NCI-H69 (cell line): Measurements from ENCODE around the gene MDGA2.

Source experiments
- DNase-seq: peaks from one replicate; lab custom pipeline; 2025; lab: John Stamatoyannopoulos, UW

Gene MDGA2

DNA sequence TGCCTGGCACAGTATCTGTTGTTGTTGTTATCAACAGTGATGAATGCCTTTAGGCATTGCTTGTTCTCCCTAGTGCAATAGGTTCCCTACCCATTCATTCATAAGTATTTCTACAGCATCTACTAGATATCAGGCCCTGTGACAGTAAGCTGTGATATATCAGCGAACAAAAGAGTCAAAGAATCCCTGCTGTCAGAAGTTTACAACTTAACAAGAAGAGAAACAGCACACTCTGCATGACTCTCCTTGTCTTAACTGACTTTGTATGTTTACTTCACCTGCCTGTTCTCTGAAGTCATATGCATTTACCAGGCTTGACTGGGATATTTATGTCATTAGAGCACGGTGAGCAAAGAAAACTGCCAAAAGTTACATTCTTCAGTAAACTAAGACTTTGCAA is 571.6 kb downstream of the MDGA2 start:
- DNase-seq, result no peak

DNA sequence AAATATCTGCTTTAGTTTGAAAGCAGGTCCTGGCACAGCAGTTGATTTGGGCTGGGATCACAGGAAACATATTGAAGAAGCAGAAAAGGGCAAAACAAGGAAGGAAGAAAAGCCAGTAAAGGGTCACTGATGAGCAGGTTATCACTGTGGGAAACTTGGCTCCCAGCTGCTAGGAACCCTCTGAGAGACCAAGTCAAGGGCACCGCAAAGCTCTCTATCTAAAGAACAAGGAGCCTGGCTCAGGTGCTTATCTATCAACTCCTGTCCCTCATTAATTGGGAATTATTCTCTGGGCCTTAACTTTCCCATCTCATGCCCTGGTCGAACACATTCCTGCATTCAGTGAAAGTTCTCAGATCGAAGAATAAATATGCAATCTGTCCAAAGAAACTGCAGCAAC is 572.9 kb downstream of the MDGA2 start:
- DNase-seq, result no peak

DNA sequence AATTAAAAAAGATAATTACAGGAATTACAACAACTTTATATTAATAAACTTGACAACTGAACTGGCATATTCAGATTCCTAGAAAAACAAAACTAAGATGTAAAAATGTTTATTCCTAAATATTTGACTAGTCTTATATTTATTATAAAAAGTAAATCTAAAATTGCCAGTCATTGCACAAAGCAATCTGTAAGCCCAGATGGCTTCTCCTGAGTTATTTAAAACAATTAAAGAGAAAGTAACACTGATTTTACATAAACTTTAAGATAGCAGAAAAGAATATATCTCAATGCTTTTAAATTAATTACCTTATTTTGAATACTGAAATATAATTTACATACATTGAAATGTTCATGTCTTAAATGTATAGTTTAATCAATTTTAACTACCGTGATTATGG is 589.7 kb downstream of the MDGA2 start:
- DNase-seq, result no peak

DNA sequence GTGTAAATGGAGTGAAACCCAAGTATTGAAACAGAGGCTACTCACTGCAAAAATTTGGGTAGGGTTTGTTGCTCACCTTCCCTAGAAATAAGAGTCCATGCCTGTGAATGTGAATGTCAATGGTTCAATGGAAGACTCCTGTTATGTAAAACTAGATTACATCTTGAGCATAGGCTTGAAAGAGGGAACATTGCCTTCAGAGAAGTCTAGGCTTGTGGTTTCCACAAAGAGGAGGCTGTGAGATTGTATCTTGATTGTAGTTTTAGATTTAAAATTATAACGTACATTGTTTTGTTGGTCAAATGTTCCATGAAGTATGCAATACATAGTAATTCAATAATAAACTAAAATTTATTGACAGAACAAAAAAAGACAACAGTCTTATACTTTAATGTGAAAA is 610.1 kb downstream of the MDGA2 start:
- DNase-seq, result no peak

DNA sequence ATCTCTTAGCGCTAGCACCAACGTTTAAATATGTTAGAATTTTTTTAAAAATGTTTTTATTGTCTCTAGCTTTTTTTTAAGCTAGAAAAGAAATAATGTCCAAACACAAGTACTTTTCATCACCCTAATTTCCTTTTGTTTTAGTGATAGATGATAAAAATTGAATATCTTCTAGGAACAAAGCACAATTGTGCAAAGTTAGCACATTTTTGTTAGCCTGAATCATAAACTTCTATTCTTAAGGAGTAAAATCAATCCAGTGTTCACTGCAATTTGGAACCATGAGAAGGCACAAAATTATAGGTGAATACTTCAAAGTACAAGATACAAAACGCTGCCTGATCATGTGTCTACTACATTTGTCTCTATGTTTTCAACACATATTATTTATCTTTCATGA is 615.4 kb downstream of the MDGA2 start:
- no peak for DNase-seq

DNA sequence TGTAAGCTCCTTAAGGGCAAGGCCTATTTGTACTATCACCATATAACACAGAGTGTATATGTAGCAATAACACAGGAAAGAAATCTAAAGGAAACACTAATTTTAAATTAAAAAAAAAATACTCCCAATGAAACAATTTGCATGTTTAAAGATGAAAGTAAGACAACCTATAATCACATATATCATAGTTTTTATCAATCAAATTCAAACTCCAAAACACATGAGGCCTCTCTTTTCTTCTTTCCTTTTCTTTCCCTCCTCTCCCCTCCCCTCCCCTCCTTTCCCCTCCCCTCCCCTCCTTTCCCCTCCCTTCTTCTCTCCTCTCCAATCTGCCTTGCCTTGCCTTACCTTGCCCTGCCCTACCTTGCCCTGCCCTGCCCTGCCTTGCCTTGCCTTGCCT is 618.0 kb downstream of the MDGA2 start:
- DNase-seq, result no peak

DNA sequence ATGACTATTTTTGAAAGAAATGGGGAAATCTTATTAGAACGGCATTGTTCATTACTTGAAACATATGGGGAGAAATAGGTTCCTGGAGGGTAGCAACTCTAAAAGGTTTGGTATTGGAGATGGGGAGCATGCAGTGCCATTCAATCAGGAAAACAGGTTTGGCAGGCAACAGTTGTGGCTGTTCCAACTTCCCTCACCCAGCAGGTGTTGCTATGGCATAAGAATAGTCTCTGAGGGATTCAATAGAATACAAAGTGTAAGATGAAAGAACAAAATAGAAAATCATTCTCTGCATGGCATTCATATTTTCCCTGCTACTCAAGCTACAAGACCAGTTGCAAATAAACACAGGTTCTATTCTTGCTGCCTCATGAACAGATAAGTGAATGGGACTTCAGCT is 630.6 kb downstream of the MDGA2 start:
- DNase-seq, result peak; percentile 62

DNA sequence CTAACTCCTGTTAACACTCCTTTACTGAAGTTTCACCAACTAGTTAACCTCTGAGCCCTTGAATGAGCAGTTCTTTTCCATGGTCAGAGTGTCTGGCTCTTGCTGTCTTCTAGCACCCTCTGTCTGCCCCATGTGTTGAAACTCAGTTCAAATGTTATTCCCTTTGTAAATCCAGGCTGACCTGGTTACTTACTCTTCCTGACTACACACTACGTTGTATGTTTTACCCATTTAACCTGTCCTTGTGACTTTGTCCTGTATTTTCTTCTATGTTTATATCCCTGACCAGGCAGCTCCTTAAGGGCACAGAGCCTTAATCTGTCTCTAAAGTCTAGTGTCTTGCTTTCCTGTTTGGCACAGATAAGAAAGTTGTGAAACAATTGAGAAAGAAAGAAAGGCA is 634.9 kb downstream of the MDGA2 start:
- DNase-seq, result peak; percentile 53

DNA sequence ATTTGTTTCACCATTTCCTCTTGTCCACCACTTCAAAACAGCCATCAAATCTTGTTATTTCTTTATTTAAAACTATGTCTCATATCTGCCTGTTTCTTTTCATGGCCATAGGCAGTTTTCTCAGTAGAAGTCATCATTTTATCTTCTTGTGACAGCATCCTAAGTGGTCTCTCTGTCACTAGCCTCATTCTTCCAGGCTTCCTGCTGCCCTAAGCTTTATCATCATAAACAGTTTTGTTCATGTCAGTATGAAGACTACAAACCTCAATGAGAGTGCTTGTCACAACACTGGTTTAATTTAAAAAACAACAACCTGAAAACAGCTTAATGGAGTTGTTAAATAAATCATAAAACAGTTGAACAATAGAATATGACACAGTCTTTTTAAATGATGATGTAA is 636.1 kb downstream of the MDGA2 start:
- no peak for DNase-seq

DNA sequence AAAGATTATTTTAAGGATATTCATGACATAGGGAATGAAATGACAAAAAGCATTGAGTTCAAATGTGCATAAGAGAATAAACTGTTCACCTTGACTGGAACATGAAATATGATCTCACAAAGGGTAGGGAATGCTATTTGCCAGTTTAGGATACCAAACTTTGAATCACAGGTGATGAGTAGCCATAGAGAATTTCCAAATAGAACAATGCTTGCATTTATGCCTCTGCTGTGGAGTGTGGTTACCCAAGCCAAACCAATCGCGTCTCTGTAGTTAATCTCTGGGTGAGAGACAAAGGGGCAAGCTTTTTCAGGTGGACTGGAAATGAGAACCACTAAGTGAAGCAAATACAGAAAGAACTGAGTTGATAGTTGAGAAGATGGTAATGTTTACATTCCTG is 652.7 kb downstream of the MDGA2 start:
- DNase-seq, result no peak

DNA sequence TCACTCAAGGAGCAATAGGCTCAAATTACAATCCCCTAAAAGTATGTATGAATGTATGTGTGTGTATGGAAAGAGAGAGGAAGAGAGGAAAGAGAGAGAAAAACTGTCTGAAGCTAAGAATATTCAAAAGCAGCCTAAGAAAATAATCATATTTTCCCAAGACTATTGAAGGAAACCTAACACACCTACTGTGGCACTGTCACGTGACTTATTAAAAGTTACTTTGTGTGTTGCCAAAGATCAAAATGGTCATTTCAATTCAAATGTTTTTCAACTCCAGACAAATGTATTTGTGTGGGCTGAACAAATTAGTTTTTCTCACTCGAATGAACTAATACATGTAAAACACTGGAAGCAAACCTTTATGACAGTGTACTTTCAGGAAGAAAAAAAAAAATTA is 654.9 kb downstream of the MDGA2 start:
- no peak for DNase-seq

DNA sequence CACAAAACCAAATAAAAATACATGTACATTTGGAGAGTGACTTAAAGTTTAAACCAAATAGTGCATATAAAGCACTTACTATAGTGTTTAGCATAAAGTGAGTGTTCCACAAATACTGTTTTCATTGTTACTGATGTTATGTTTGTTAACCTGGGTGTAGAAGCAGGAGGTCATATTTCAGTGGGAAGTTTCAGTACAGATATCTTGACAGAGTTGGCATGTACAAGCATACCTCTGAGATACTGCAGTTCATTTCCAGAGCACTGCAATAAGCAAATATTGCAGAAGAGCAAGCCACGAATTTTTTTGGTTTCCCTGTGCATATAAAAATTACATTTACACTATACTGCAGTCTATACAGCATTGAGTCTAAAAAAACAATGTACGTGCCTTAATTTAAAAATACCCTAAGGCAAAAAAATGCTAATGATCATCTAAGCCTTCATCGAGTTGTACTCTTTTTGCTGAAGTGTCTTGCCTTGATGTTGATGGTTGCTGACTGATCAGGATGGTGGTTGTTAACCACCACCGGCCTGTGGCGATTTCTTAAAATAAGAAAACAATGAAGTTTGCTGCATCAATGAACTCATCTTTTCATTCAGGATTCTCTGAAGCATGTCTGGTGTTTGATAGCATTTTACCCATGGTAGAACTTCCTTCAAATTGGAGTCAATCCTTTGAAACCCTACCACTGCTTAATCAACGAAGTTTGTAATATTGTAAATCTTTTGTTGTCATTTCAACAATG is 662.7 kb downstream of the MDGA2 start:
- no peak for DNase-seq

DNA sequence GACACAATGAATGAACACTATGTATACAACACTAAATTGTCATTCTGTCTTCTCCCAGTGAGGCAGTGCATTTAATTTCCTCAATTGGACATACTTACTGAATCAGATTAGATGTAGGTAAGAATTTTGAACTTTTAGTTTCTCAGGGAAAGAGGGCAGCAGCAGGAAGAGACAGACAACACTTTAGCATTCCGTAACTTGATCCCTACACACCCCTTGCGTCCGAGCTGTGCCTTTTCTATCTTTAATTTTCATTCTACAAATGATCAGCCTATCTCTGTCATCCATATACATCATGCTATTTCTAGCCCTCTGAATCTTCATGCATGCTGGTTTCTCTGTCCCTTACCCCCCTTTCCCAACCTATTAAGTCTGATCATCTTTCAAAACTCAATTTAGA is 665.8 kb downstream of the MDGA2 start:
- DNase-seq, result no peak

DNA sequence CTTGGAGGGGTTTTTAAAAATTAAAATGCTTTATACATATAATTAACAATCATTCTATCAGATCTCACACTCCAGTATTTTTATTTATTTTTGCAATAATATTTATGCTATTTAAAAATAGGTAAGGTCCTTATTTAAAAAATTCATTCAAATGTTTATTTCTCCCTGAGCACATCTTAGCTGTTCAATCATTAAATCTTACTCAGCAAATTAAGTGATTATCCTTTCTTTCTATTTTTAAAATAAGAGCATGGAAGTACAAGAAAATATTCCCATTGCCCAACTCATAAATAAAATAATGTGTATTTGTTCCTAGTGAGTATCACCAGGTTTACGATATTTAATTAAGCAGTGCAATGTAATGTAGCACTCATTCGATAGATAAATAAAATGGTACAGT is 666.7 kb downstream of the MDGA2 start:
- DNase-seq, result no peak

DNA sequence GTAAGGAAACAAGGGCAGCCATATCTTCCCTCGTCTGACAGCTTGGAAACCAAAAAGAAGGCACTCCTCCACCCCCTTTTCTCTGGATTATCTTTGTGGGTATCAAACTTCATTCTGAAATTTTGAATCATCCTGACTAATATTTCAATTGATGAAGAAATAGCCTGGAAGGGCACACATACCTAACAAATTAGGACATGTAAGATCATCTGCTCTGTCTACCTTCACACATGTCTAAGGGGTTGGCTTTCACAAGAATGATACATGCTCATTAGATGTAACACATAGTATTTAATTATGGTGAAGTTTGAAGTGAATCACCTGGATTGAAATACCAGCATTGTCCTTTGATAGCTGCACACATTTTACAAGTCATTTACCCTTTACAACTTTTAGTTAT is 675.7 kb downstream of the MDGA2 start:
- no peak for DNase-seq

DNA sequence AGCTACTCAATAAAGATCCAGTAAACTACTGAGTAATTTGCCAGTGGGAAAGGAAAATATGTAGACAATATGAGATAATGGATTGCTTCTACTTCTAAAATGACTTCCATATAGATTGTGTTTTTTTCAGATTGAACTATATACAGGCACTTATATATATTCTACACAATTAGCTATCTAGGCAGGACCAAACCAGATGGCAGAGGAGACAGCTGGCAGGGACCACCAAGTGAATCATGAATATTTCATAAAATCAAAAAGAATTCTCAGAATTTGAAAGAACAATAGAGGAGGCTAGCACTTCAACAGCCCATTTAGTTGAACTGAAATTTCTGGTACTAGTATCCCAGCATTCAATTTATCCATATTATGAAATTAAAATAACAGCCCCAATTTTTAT is 685.8 kb downstream of the MDGA2 start:
- DNase-seq, result no peak

DNA sequence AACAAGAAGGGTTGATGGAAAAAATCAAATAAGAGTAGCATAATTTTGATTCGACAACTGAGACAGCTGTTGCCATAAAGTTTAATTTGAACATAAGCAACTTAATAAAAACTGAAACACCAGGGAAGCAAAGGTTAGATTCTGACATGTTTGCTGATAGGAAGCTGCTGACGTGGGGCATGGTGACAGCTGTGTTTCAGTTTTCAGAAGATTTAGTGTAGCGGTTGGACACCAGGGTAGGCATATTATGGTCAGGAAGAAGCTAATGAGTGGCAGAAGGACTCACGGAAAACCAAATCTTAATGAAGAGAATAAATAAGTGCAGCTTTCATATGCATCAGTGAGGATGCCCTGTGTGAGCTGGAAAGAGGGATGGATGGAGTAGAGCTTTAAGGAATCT is 687.1 kb downstream of the MDGA2 start:
- peak; percentile 3 for DNase-seq

DNA sequence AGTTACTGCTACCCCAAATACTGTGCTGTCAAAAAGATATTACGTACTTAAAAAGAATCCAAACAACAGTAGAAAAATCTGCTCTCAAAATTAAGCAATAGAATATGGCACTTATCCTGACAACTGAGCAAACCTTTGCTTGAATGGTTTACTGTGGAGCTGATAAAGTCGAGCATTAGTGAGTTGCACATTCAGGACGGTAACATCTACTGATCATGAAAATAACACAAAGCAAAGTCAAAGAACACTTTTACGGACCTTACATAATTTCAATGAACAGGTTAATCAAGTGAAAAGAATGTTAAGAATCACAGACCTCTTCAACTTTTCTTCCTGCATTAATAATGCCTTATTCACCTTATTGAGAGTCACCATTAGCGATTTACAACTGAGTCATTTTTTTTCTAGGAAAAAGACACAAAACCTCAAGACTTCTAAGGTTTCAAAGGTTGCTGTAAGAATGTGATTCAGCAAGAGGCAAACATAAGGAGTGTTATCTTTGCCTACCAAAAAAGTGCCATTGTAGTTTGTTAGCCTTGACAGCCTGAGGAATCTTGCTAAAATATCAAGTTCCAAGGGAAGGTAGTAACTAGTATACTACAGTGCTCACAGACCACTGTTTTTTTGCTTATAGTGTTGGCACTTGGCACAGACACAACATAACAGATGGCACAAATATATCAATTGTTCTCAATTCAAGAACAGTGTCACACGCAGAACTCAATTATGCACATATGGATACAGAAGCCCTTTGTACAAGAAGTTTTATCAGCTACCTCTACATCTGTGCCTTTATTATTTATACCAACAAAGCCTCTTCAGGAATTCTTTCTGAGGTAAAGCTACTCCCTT is 689.6 kb downstream of the MDGA2 start:
- DNase-seq, result peak; percentile 48

DNA sequence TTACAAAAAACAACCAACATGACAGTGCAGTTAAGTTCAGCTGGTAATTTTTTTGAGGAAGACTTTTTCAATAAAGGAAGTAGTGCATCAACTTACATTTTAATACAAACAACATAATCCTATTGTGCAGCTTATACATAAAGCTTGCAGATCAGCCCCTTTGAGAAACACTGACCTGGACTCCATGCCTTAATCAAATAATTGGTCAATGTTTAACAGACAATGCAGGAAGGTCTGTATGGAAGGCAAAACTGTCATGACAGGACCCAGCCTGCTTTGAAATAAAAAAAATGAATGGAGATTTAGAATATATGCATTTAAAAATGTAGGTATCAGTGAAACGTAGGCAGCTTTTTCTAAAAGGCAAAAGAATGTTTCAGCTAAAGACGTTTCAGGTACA is 702.1 kb downstream of the MDGA2 start:
- no peak for DNase-seq

DNA sequence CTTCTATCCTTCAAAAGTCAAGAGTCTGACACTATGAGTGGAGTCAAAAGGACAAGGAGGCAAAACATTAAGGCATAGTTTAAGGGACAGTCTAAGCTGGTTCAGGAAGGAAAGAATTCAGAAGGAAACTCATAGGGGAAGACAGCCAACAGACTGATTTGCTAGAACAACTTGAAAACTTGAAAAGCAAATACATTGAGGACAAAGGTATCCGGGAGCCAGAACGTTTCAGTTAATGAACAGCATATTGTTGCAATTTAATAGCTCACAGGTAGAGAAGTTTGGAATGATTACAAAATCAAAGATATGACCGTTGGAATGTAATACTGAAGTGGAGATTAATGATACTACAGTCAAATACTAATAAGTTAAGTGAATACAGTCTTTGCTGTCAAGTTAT is 711.0 kb downstream of the MDGA2 start:
- no peak for DNase-seq

DNA sequence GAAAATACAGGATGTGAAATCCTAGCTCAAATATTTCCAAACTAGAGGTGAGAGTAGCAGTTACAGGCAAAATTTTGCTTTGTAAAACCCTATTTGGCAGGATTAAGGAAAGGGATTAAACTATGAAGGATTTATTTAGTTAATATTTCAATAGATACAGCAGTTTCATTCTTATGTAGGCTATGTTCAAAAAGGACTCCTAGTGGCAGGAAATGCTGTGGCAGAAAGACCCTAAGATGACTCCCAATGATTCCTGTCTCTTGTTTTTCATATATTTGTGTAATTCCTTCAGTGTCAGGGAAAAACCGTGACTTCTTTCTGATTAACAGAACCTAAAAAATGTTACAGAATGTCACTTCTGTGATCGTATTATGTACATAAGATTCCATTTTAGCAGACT is 724.3 kb downstream of the MDGA2 start:
- DNase-seq, result no peak

DNA sequence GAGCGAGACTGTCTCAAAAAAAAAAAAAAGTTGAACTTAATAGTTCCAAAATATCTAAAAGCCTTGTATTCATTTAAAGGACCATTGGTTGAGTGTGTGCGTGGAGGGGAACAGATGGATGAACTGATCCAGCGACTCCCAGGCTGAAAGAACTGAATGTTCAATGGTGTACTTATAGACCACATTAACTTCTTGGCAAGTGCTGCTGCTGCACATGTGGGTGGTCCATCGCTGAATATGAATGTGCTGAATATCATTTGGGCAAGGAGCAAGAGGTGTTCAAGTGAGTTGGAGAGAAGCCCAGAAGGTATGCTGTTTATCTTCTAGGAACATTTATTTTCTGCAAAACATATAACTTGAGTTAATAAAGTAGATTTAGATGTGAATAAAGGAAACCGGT is 734.8 kb downstream of the MDGA2 start:
- DNase-seq, result no peak

DNA sequence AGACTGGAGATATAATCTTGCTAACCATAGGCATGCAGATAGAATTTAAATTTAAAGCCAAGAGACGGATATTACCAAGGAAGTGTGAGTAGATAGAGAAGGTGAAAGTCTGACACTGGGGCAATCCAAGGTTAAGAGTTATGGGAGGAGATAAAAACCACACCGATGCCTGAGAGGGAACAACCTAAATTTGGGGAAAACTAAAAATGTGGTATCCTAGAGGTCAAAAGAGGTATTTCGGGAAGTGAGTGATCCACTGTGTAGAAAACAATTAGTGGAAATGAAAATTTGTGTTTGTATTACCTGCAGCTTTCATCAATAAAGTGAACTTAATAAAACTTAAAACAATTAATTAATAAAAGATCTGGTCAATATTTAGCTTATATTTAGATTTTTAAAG is 754.9 kb downstream of the MDGA2 start:
- no peak for DNase-seq

DNA sequence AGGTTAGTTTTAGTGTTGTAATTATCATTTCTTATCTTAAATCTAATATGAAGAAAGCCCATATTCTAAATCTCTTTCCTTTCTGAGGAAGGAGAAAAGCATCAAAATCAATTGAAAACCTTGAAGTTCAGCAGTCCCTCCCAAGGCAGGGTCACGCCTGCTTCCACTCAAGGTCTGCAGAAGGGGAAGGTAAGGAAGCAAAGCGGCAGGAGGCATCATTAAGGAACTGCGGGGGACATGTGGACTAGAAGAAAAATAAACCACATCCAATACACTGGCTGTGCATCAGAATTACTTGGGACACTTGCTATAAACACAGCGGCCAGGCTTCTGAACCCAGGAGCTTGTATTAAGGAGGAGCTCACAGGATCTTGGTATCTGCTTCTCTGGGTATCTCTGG is 759.9 kb downstream of the MDGA2 start:
- peak; percentile 3 for DNase-seq
